SK-N-SH (cell line): Measurements from ENCODE around the gene DYDC2.

ENCODE experiments used
- CTCF ChIP-seq: fragments of 200-600 bp; sonication (generic); IDR thresholded peaks from 2 replicates; pipeline ENCODE4 v1.6.1; 2017; ENCODE audit warnings: antibody characterized with exemption, mild to moderate bottlenecking, moderate library complexity
- GATA2 ChIP-seq: sonication (generic); formaldehyde crosslinking; IDR thresholded peaks from 2 replicates; pipeline ENCODE4 v1.5.0; 2020; ENCODE audit warnings: mild to moderate bottlenecking, missing genetic modification reagents
- JUND ChIP-seq: IDR thresholded peaks from 2 replicates; pipeline ENCODE4 v1.4.0; 2012
- MXI1 ChIP-seq: IDR thresholded peaks from 2 replicates; pipeline ENCODE4 v1.6.1; 2012; ENCODE audit warnings: mild to moderate bottlenecking, low read depth, low read length, improper control_type of control experiment
- NFIC ChIP-seq: IDR thresholded peaks from 2 replicates; pipeline ENCODE4 v1.4.0; 2012; ENCODE audit warnings: borderline replicate concordance
- POLR2AphosphoS5 ChIP-seq: IDR thresholded peaks from 2 replicates; pipeline ENCODE4 v1.6.1; 2012; ENCODE audit warnings: low read depth, low read length
- RAD21 ChIP-seq: IDR thresholded peaks from 2 replicates; pipeline ENCODE4 v1.6.1; 2012; ENCODE audit warnings: mild to moderate bottlenecking, low read length
- TEAD4 ChIP-seq: IDR thresholded peaks from 2 replicates; pipeline ENCODE4 v1.4.0; 2012; ENCODE audit warnings: mild to moderate bottlenecking, borderline replicate concordance; ENCODE audit not compliant: insufficient read depth
- TF ChIP-seq, protein P1 (sequence below): fragments of 150-350 bp; IDR thresholded peaks from 2 replicates; pipeline ENCODE4 v1.6.1; 2017; ENCODE audit warnings: antibody characterized with exemption, low read length, low read depth, borderline replicate concordance

GRCh38 chr10:80322711-80323110 is 33.9 kb upstream of the DYDC2 start:
- TF ChIP-seq RAD21 = no peak
- TF ChIP-seq, protein P1, sequence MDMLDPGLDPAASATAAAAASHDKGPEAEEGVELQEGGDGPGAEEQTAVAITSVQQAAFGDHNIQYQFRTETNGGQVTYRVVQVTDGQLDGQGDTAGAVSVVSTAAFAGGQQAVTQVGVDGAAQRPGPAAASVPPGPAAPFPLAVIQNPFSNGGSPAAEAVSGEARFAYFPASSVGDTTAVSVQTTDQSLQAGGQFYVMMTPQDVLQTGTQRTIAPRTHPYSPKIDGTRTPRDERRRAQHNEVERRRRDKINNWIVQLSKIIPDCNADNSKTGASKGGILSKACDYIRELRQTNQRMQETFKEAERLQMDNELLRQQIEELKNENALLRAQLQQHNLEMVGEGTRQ = no peak
- TF ChIP-seq CTCF = no peak
- no peak for TF ChIP-seq JUND
- no peak for TF ChIP-seq GATA2
- TF ChIP-seq POLR2AphosphoS5 = no peak
- no peak for TF ChIP-seq TEAD4
- no peak for TF ChIP-seq MXI1
- TF ChIP-seq NFIC = no peak
